EH (cell line): ENCODE results near the gene STAMBPL1.
"Not testable (repeated sequence)": the region's sequence is repeated elsewhere in the genome, so short reads cannot be mapped to it uniquely, and the experiment has no call there.

Experiments used
- DNase-seq: peaks from one replicate; pipeline ENCODE4 v3.0.0-alpha.2; 2015; ENCODE audit warnings: low read depth

The STAMBPL1 gene

GRCh38 chr10:88879534-88880281, at the start of gene STAMBPL1:
STAMBPL1 (plus strand) TSS chr10:88880245; CDS start chr10:88901709, 21,464 bp downstream.
- no peak for DNase-seq

GRCh38 chr10:88830643-88831268, 49.3 kb upstream of the STAMBPL1 start:
- no peak for DNase-seq

GRCh38 chr10:88831709-88832108, 48.3 kb upstream of the STAMBPL1 start:
- no peak for DNase-seq

- DNase-seq, result no peak
Observed at GRCh38 chr10:88832376-88832775, 47.7 kb upstream of the STAMBPL1 start.

GRCh38 chr10:88833156-88833555, 46.9 kb upstream of the STAMBPL1 start:
- no peak for DNase-seq

GRCh38 chr10:88833723-88834122, 46.3 kb upstream of the STAMBPL1 start:
- no peak for DNase-seq

- peak; percentile 88 for DNase-seq
Observed at GRCh38 chr10:88835096-88835909, 44.7 kb upstream of the STAMBPL1 start.

GRCh38 chr10:88835910-88836221, 44.2 kb upstream of the STAMBPL1 start:
- DNase-seq, result no peak

GRCh38 chr10:88837632-88838031, 42.4 kb upstream of the STAMBPL1 start:
- not testable (repeated sequence) for DNase-seq

- no peak for DNase-seq
Observed at GRCh38 chr10:88838766-88839350, 41.2 kb upstream of the STAMBPL1 start.

- DNase-seq, result no peak
Observed at GRCh38 chr10:88840104-88840503, 39.9 kb upstream of the STAMBPL1 start.

- no peak for DNase-seq
Observed at GRCh38 chr10:88840881-88841280, 39.2 kb upstream of the STAMBPL1 start.

GRCh38 chr10:88841316-88842111, 38.5 kb upstream of the STAMBPL1 start:
- DNase-seq, result no peak

- DNase-seq, result no peak
Observed at GRCh38 chr10:88843171-88843570, 36.9 kb upstream of the STAMBPL1 start.

GRCh38 chr10:88848499-88848898, 31.5 kb upstream of the STAMBPL1 start:
- DNase-seq, result peak; percentile 83

- DNase-seq, result peak; percentile 50
Observed at GRCh38 chr10:88849234-88849633, 30.8 kb upstream of the STAMBPL1 start.

- DNase-seq, result no peak
Observed at GRCh38 chr10:88850712-88851111, 29.3 kb upstream of the STAMBPL1 start.

- DNase-seq, result peak; percentile 48
Observed at GRCh38 chr10:88851706-88852105, 28.3 kb upstream of the STAMBPL1 start, which contains the start of gene ANKRD22. ANKRD22 (minus strand) TSS chr10:88851844; CDS start chr10:88851607, 237 bp downstream.

- DNase-seq, result no peak
Observed at GRCh38 chr10:88852327-88852726, 27.7 kb upstream of the STAMBPL1 start.

- no peak for DNase-seq
Observed at GRCh38 chr10:88853155-88853881, 26.7 kb upstream of the STAMBPL1 start.

- no peak for DNase-seq
Observed at GRCh38 chr10:88854684-88855083, 25.4 kb upstream of the STAMBPL1 start.
